HG02943 (cell line): ENCODE data around the gene STRN4.
"Not testable (repeated sequence)": the region's sequence is repeated elsewhere in the genome, so short reads cannot be mapped to it uniquely, and the experiment has no call there.

Experiments used
- ATAC-seq: cut with Tn5 transposase; IDR thresholded peaks from one replicate; pipeline ENCODE4 v1.9.1; 2021; ENCODE audit warnings: mild to moderate bottlenecking, low read depth, moderate library complexity; ENCODE audit not compliant: unreplicated experiment

STRN4 gene, protein sequence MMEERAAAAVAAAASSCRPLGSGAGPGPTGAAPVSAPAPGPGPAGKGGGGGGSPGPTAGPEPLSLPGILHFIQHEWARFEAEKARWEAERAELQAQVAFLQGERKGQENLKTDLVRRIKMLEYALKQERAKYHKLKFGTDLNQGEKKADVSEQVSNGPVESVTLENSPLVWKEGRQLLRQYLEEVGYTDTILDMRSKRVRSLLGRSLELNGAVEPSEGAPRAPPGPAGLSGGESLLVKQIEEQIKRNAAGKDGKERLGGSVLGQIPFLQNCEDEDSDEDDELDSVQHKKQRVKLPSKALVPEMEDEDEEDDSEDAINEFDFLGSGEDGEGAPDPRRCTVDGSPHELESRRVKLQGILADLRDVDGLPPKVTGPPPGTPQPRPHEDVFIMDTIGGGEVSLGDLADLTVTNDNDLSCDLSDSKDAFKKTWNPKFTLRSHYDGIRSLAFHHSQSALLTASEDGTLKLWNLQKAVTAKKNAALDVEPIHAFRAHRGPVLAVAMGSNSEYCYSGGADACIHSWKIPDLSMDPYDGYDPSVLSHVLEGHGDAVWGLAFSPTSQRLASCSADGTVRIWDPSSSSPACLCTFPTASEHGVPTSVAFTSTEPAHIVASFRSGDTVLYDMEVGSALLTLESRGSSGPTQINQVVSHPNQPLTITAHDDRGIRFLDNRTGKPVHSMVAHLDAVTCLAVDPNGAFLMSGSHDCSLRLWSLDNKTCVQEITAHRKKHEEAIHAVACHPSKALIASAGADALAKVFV

DNA sequence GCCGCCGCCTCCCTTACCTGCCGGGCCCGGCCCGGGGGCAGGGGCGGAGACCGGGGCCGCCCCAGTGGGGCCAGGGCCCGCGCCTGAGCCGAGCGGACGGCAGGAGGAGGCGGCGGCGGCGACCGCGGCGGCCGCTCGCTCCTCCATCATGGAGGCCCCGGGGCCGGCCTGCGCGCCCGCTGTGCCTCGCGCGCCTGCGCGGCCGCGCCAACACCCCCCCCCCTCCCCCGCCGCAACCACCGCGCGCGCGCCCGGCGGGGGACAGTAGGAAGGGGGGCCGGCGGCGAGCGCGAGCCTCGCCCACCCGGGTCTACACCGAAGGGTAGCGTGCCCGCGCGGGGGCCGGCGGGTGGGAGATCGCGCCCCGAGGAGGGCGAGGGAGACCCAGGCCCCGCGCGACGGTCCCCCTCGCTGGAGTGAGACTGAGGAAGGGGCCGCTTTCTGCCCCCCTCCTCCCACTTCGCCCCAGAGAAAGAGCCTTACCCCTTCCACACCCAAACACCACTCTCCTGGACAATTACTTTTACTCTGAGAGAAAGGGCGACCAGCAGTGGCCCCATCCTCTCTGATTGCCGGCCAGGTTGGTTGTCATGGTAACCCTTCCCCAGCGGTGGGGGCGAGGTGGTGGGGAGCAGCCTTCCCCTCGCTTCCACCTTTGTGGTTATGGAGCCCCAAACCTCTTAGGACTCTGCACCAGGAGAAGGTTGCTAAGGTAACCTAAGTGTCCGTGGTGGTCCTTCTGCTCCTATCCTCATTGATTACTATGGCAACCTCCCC lies at the start of gene STRN4:
Gene STRN4, minus strand, starts transcription at position 170 of the 777 bp plus-strand sequence. Its CDS starts 20 bp downstream, at position 150.
- peak; percentile 46 for ATAC-seq

DNA sequence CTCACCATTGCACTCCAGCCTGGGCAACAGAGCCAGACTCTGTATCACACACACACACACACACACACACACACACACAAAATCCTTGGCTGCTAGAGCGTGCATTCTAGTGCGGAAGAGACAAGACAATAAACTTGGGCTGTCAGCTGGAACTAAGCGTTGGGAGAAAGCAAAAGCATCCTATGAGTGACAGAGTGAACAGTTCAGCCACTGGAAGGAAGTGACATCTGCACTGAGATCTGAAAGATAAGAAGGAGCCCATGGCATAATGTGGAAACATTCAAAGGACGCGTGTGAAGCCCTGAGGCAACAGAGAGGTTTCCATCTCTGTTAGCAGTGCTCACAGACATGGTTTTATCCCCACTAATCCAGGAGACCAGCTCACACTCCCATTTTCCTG lies 45.7 kb upstream of the STRN4 start:
- no peak for ATAC-seq

DNA sequence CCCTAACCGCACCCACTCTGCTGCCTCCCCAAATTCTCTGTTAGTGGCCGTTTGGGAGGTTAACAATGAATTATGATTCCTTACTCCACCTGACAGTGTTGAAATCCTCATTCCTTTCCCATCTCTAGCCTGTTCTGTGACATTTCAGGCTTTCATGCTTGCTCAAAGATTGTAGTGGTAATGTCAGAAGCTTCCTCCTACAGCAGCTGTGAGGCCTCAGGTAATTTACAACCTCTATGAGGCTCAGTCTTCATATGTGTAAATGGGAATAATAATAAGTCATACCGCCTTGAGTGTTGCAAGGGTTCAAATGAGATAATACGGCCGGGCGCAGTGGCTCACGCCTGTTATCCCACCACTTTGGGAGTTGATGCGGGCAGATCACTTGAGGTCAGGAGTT lies 43.1 kb upstream of the STRN4 start:
- no peak for ATAC-seq

DNA sequence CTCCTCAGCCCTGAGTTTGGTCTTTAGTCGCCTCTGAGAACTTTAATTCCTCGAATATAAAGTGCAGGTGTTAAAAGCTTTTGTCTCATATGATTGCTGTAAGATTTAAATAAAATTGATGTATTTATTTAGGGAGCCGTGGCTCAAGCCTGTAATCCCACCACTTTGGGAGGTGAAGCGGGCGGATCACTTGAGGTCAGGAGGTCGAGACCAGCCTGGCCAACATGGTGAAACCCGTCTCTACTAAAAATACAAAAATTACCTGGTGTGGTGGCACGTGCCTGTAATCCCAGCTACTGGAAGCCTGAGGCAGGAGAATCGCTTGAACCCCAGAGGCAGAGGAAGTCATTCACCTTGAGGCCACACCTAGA lies 42.7 kb upstream of the STRN4 start:
- no peak for ATAC-seq

DNA sequence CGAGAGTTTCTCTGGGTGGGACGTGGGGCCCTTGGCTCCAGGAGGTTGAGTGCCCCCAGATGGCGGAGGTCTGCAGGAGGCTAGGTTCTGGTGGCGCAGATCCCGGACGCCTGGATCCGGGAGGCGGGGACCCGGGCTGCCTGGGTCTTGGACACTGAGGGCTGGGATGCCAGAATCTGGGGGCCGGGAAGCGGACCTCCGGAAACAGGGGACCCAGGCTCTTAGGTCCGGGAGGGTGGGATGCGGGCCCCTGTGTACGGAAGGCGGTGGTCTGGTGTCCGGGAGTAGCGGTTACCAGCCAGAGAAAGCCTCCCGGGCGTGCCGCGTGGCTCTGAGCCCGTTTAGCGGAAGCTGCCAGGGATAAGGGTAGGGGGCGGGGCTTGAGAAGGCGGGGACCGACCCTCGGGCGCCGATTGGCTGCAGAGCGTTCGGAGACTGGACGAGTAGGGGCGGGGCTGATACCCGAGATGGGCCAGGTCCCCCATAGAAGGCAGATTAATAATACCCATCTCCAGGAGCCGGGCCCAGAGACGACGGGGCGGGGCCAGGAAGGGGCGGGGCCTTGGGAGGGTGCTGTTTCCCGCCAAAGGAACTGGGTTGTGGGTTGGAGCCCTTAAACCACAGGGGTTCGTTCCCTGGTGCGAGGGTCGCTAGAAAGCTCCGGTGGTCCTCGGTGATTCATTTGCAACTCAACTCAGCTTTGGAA lies 42.2 kb upstream of the STRN4 start, which contains the start of gene SLC1A5:
Gene SLC1A5, minus strand, starts transcription at position 333 of the 706 bp plus-strand sequence. CDS start 629 bp downstream, outside the sequence.
- ATAC-seq: peak; percentile 51

DNA sequence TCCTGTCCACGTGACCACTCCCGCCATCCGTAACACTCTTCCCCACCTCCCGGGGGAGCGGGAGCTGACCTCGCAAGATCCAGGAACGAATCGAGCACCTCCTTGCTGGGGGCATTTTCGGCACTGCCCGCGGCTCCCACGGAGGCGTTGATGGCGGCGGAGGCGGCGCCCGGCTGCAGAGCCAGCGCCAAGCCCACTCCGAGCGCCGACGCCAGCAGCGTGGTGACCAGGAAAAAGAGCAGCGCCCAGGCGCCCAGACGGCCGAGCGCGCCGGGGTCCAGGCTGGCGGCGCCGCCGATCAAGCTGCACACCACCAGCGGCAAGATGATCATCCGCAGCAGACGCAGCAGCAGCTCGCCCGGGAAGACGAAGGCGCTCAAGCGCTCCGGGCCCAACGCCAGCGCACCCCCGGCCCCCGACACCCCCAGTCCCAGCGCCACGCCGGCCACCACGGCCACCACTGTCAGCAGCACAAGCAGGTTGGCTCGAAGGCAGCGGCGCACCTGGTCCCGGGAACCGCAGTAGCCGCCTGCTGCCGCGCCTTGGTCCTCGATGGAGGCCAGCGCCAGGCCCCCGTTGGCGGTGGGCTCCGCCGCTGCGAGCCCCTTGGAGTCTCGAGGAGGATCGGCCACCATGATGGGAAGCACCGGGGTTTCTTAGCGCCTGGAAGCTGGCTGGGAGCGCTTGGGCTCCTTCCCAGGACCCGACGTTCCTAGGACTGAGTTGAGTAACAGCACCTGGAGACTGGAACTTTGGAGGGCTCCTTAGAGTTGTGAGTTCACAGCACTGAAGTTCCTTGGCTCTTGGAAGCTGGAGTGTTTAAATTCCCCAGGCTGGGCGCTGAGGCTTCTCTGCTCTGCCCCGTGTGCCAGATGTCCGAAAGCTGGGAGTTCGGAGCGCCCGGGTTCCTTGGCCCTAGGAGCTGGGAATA lies 41.3 kb upstream of the STRN4 start:
- ATAC-seq: no peak

DNA sequence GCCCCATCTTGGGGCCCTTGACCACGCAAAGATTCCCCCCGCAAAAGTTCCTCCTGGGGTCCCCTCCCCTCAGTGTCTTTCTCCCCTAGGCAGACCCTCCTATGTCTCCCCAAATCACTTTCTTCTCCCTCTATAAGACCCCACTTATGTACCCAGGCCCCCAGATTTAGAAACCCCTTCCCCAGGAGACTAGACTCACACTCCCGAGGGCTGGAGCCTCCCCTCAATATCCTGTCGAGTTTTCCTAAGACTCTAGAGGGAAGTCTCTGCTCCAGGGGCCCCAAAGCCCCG lies 40.7 kb upstream of the STRN4 start:
- no peak for ATAC-seq

DNA sequence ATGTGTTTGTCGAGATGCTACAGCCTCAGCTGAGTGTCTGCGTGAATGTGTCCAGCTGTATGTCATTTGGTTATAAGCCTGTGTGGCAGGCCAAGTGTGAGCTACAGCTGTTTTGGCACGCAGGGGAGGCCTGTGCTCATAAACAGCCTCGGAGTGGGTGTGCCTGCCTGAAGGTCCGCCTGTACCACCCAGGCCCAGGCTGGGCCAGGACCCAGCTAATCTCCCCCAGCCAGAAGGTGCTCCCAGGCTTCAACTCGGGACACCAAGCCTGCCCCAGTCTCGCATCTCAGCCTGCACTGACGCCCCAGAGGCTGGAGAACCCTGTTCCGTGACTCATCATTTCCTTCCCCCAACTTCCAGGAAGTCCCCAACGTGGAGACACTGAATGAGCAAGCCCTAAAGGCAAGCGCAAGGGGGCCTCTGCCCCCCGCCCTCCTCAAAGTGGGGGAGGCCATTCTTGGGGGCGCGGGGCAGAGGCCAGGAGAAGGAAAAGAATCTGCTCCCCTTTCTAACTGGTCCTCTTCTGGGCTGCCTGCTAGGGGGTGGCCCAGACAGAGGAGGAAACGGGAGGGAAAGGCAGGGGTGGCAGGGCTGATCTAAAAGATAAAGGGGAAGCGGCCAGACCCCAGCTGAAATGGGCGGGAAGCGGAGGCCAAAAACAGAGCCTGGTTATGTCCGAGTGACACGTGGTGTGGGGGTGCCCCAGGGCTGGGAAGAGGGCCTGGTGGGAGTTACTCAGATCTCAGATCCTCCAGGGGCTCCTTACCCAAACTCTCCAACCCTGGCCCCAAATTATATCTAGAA lies 40.2 kb upstream of the STRN4 start:
- ATAC-seq: no peak

DNA sequence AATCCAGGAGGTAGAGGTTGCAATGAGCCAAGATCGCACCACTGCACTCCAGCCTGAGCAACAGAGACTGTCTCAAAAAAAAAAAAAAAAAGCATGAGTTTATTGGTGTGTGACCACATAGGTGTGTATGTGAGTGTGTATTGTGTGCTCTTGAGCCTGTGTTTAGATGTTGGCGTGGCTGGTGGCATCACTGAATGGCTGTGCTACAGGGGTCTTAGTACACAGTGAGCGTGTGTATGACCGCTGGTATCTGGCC lies 39.7 kb upstream of the STRN4 start:
- no peak for ATAC-seq

DNA sequence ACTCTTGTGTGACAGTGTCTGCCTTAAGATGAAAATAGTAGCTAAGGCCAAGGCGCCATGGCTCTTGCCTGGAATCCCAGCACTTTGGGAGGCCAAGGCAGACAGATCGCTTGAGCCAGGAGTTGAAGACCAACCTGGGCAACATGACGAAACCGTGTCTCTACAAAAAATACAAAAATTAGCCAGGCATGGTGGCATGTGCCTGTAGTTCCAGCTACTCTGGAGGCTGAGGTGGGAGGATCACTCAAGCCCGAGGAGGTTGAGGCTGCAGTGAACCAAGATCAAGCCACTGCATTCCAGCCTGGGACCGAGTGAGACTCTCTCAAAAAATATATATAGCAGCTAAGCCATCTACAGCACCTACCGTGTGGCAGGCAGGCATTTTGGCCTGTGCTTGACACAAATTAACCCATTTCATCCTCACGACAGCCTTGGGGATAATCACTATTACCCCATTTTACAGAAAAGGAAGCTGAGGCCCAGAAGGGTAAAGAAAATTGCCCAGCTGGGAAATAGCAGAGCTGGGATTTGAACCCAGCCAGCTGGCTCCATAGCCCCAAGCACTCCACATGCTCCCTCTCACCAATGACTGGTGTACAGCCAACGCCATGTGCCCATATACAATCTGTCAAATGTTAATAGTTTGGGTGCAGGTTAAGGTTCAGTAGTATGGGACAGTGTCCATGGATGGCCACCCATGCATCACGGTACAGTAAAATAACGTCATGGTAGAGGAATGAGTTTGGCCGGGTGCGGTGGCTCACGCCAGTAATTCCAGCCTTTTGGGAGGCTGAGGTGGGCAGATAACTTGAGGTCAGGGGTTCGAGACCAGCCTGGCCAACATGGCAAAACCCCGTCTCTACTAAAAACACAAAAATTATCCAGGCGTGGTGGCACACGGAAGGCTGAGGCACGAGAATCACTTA lies 39.1 kb upstream of the STRN4 start:
- ATAC-seq: no peak

DNA sequence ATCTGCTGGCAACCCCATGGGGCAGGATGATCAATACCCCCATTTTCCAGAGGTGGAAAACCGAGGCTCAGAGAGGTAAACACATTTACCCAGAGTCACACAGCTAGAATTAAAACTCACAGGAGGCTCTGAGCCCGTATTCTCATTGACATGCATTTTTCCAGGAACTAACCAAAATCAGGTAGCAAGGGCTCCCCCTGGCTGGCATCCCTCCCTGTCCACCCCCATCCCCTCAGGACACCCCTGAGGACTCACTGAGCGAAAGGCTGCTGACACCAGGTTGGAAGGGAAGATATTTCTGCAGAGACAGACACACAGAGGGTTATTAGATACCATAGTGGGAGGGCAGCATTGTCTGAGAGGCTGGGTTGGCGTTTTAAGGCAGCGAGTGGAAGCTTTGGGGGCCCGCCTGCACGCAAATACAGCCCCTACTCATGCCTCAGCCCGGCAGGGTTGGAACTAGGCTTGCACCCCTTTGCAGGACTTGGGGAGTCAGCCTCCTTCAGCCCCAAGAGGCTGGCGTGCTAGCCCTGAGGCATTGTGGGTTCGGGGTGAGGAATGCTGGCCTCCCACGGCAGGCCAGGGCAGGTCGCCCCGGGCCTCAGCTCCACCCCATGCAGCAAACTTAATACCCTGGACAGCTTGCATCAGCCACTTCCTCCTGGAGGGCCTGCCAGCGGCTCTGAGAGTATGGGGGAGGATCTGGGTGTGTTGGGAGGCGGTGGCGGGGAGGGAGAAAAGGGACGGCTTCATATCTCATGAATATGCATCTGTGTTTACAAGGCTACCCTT lies 38.2 kb upstream of the STRN4 start:
- no peak for ATAC-seq

DNA sequence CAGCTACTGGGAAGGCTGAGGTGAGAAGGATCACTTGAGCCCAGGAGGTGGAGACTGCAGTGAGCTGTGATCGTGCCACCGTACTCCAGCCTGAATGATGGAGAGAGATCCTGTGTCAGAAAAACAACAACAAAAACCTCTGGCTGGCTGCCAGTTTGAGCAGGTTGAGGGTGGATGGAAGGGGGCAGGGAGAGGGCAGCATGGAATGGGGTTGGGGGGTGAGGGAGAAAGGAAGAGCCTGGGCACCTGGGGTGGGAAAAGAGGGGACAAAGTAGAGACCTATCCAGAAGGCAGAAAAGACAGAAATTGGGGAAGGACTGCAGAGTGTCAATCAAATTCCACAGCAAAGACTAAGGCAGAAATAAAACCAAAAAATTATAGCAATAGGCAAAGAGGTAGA lies 37.4 kb upstream of the STRN4 start:
- no peak for ATAC-seq

DNA sequence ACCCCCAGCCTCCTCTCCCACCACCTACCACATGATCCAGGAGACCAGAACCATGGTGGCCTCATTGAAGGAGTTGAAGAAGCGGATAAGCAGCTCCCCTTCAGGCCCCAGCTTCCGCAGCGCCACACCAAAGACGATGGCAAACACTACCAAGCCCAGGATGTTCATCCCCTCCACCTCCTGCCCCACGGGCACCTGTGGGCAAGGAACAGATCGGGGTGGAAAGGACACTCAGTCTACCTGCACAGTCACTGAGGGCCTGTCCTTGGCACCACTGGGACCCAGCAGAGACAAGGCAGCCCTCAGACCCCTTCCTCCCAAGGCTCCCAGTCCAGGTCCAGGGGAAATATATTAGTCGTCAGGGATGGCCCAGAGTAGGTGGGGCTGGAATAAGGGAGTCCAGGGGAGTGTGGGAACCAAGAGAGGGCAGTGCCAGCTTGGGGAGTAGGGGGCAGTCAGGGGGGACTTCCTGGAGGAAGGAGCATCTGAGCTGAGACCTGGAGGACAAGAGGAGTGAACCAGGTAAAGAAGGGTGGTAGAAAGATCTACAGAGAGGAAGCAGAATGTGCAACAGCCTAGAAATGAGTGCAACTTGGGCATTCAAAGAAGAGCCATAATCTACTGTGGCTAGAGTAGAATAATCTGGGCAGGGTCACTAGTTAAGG lies 36.2 kb upstream of the STRN4 start:
- ATAC-seq: no peak

DNA sequence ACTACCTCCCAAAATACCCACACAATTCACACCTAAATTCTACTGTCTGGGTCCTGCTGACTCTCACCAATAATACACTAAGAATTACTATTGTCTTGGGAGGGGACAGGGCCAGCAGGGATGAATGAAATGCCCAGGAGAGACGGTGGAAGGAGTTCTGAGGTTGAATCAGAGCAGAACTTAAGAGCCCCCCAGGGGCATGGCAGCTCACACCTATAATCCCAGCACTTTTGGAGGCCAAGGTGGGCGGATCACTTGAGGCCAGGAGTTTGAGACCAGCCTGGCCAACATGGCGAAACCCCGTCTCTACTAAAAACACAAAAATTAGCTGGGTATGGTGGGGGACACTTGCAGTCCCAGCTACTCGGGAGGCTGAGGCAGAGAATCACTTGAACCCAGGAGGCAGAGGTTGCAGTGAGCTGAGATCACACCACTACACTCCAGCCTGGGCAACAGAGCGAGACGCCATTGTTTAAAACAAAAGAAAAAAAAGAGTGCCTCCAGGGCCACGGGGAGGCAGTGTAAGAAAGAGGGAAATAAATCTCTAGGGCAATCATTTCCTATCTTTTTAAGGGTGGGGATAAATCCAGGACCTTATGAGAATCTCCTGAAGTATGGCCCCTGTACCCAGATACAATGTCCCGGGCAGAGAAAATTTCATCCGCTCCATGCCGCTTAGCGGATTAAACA lies 31.9 kb upstream of the STRN4 start:
- not testable (repeated sequence) for ATAC-seq

DNA sequence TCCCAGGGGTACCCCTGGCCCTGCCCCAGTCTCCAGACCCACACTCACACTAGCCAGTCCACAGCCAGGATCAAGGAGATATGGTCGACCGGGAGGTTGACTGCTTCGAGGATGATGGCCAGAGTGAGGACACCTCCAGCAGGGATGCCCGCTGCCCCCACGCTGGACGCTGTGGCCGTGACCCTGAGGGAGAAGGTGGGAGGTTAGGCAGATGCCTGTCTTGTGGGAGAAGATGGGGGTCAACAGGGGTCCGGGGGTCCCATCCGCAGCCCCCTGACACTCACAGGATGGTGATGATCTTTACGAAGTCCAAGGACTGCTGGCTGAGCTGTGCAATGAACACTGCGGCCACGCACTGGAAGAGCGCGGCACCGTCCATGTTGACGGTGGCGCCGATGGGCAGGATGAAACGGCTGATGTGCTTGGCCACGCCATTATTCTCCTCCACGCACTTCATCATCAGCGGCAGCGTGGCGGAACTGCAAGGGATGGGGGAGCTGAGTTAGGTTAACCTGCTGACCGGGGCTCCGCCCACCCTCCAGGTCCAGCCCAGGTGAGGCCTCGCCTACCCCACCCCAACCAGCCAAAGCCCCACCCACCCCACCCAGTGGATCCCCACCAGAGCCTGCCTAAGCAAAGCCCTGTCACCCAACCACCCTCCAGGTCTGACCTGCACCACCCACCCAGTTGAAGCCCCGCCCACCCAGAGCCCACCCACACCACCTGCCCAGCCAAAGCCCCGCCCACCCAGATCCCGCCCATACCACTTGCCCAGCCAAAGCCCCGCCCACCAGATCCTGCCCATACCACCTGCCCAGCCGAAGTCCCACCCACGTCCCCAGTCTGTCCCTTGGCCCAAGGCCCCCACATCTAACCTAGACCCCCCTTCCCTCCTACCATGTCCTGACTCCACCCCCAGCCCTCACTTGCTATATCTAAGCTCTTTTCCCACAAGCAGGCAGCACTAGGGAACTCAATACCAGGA lies 31.0 kb upstream of the STRN4 start:
- no peak for ATAC-seq
